PC-3 (cell line): ENCODE measurements around the gene RILPL2. TPM values are rescaled to one million over a fixed set of nuclear protein-coding genes. Genes with fewer than 3 reads are reported as not detected.

Source experiments
- ATAC-seq: fragments of 200-7000 bp; cut with Tn5 transposase; 2 replicates; pipeline ENCODE4 v1.9.1; 2020; ENCODE audit warnings: mild to moderate bottlenecking, moderate library complexity
- BruUV-seq: library from RNA; stranded (reverse); fragments of 400-500 nt; replicated peaks from 2 replicates; lab custom pipeline; 2021; lab: Mats Ljungman, UMichigan
- CTCF ChIA-PET: fragments of 300-600 bp; sonication (Branson Sonifier 250); formaldehyde crosslinking; loops from one replicate; lab custom pipeline; 2022; ENCODE audit warnings: antibody characterized with exemption; lab: Charles Lee
- POLR2A ChIA-PET: fragments of 300-600 bp; sonication (Branson Sonifier 250); formaldehyde crosslinking; loops from one replicate; lab custom pipeline; 2022; ENCODE audit warnings: antibody characterized with exemption; ENCODE audit not compliant: unreplicated experiment; lab: Charles Lee
- DNase-seq: peaks from one replicate; pipeline ENCODE4 v3.0.0-alpha.2; 2015
- H2AFZ ChIP-seq: fragments of 300-600 bp; sonication (generic); 2 replicates; pipeline ENCODE4 v1.6.0; 2016; ENCODE audit warnings: antibody characterized with exemption, low read length
- H3F3A ChIP-seq: fragments of 300-600 bp; sonication (generic); one replicate; pipeline ENCODE4 v1.6.0; 2017; ENCODE audit warnings: antibody characterized with exemption, low read length, control low read depth, mild to moderate bottlenecking; ENCODE audit not compliant: unreplicated experiment
- H3K27ac ChIP-seq: fragments of 300-600 bp; sonication (generic); 2 replicates; pipeline ENCODE4 v1.5.1; 2016; ENCODE audit warnings: mild to moderate bottlenecking, low read length
- H3K27me3 ChIP-seq: fragments of 300-600 bp; sonication (generic); 2 replicates; pipeline ENCODE4 v1.6.1; 2016; ENCODE audit warnings: low read length, mixed read lengths
- H3K36me3 ChIP-seq: fragments of 300-600 bp; sonication (generic); 2 replicates; pipeline ENCODE4 v1.6.1; 2016; ENCODE audit warnings: low read depth, mixed run types, low read length, mixed read lengths
- H3K4me1 ChIP-seq: fragments of 300-600 bp; sonication (generic); 2 replicates; pipeline ENCODE4 v1.5.1; 2016; ENCODE audit warnings: low read length; ENCODE audit not compliant: insufficient read depth
- H3K4me2 ChIP-seq: fragments of 300-600 bp; sonication (generic); 2 replicates; pipeline ENCODE4 v1.6.0; 2016; ENCODE audit warnings: low read length
- H3K4me3 ChIP-seq: fragments of 300-600 bp; sonication (generic); 2 replicates; pipeline ENCODE4 v1.5.1; 2016; ENCODE audit warnings: mild to moderate bottlenecking, low read length, mixed read lengths
- H3K79me2 ChIP-seq: fragments of 300-600 bp; sonication (generic); 2 replicates; pipeline ENCODE4 v1.6.1; 2017; ENCODE audit warnings: low read length, mixed read lengths
- H3K9ac ChIP-seq: fragments of 300-600 bp; sonication (generic); 2 replicates; pipeline ENCODE4 v1.6.0; 2016; ENCODE audit warnings: mild to moderate bottlenecking, low read length
- H3K9me2 ChIP-seq: fragments of 300-600 bp; sonication (generic); replicated peaks from 2 replicates; pipeline ENCODE4 v1.6.1; 2016; ENCODE audit warnings: mixed run types, low read length, mixed read lengths
- H3K9me3 ChIP-seq: fragments of 300-600 bp; sonication (generic); 2 replicates; pipeline ENCODE4 v1.6.1; 2016; ENCODE audit warnings: low read length, mixed read lengths
- H4K20me1 ChIP-seq: fragments of 300-600 bp; sonication (generic); 2 replicates; pipeline ENCODE4 v1.6.1; 2016; ENCODE audit warnings: low read length, mixed read lengths
- CTCF ChIP-seq: fragments of 300-600 bp; sonication (generic); conservative IDR thresholded peaks from 2 replicates; pipeline ENCODE4 v1.5.1; 2017; ENCODE audit warnings: antibody characterized with exemption, low read depth, mild to moderate bottlenecking, low read length
- EZH2 ChIP-seq: fragments of 300-600 bp; sonication (generic); IDR thresholded peaks from one replicate; pipeline ENCODE4 v1.6.1; 2017; ENCODE audit warnings: antibody characterized with exemption, mild to moderate bottlenecking, low read length; ENCODE audit not compliant: unreplicated experiment
- EZH2phosphoT487 ChIP-seq: fragments of 300-600 bp; sonication (generic); IDR thresholded peaks from 2 replicates; pipeline ENCODE4 v1.6.1; 2018; ENCODE audit warnings: mild to moderate bottlenecking, antibody characterized with exemption, low read length, borderline replicate concordance
- intact Hi-C: fragments of 100-400 bp; cut with micrococcal nuclease; formaldehyde crosslinking; loops from 2 replicates; pipeline ENCODE4 v1.9.0; 2023
- total RNA-seq: library from RNA; depleted of rRNA; stranded (reverse); fragments of >200 nt; gene quantifications from 2 replicates; pipeline ENCODE4 v1.2.3, GENCODE V29; 2014

RILPL2 gene
- total RNA-seq, 1 experiment from 2014 or later = 2.2 TPM

GRCh38 chr12:123445388-123446332 is 9.2 kb upstream of the RILPL2 start:
- H3K4me2 ChIP-seq = peak overlapping the region; percentile 54
- peak overlapping the region; percentile 51 for H2AFZ ChIP-seq
- CTCF ChIA-PET = interaction anchor here (0.7 kb wide), 1 partner anchor 81 kb away, joined by 6 read pairs; no protein-coding TSS in a partner anchor
- H3K4me3 ChIP-seq = no peak overlapping the region
- no peaks in the 10 kb centered on the region for H3K9me2 ChIP-seq
- POLR2A ChIA-PET = no interaction called here
- no peaks in the 10 kb centered on the region for H3F3A ChIP-seq
- no TSS peak for BruUV-seq
- no peaks in the 10 kb centered on the region for H3K79me2 ChIP-seq
- H3K27me3 ChIP-seq = no peaks in the 10 kb centered on the region
- DNase-seq (peak; percentile 67), ATAC-seq (peak; percentile 82)
- no peaks in the 10 kb centered on the region for H3K9me3 ChIP-seq
- peaks cover 12% of the 10 kb centered on the region; the same call in 1 of the 2 replicates for H3K4me1 ChIP-seq
- no peaks in the 10 kb centered on the region for H3K36me3 ChIP-seq
- no peak overlapping the region for H3K27ac ChIP-seq
- intact Hi-C loops = no loop called here
- no peaks in the 10 kb centered on the region for H4K20me1 ChIP-seq
- H3K9ac ChIP-seq = no peak overlapping the region
- TF ChIP-seq EZH2 (no peak), CTCF (no peak), EZH2phosphoT487 (no peak)

GRCh38 chr12:123444092-123445026 is 7.9 kb upstream of the RILPL2 start:
- POLR2A ChIA-PET = no interaction called here
- no peak for DNase-seq
- H3K4me3 ChIP-seq = no peak overlapping the region

More at GRCh38 chr12:123444092-123445026, 7.9 kb upstream of the RILPL2 start:
- no peak overlapping the region for H2AFZ ChIP-seq
- no peak overlapping the region for H3K9ac ChIP-seq
- peaks cover 12% of the 10 kb centered on the region; the same call in 1 of the 2 replicates for H3K4me1 ChIP-seq
- no peaks in the 10 kb centered on the region for H4K20me1 ChIP-seq
- intact Hi-C loops = no loop called here
- BruUV-seq = no TSS peak
- TF ChIP-seq CTCF (no peak), EZH2 (no peak), EZH2phosphoT487 (no peak)
- no peaks in the 10 kb centered on the region for H3K9me2 ChIP-seq
- H3K9me3 ChIP-seq = no peaks in the 10 kb centered on the region
- CTCF ChIA-PET = no interaction called here
- no peaks in the 10 kb centered on the region for H3K36me3 ChIP-seq
- H3K79me2 ChIP-seq = no peaks in the 10 kb centered on the region
- H3F3A ChIP-seq = no peaks in the 10 kb centered on the region
- no peak for ATAC-seq
- H3K27ac ChIP-seq = no peak overlapping the region
- H3K27me3 ChIP-seq = no peaks in the 10 kb centered on the region
- no peak overlapping the region for H3K4me2 ChIP-seq
